ENCODE measurements around the gene HSD17B2. TPM values are rescaled to one million over a fixed set of nuclear protein-coding genes. Genes with fewer than 3 reads are reported as not detected.

Gene HSD17B2
- total and polyA plus RNA-seq, 2 donors, result 31.6 to 83.2 TPM

DNA sequence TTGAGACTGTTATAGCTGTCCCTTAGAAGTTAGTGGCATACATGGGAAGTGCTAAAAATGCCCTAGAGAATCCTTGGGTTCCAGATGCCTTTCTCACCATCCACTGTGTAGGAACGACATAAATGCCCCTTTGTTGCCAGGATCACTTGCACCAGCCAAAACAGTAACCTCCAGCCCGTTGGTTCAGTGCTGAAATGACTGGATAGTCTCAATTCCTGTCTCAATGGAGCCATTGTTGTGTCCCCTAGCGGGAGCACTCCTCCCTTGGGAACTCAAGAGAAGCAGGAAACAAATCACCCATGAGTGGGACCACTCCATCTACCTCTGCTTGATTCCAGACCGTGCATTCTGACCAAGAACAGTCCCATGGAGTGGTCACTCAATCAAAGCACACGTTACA is 111.9 kb downstream of the HSD17B2 start:
- peaks cover 1% of the 10 kb centered on the region for H3K36me3 ChIP-seq (ENCODE audit: insufficient read depth)
- WGBS, result 92% methylated on average over 5 of the region's 5 CpGs
- DNase-seq (ENCODE audit: extremely low spot score), result no peak
- no peaks in the 10 kb centered on the region for H3K4me1 ChIP-seq (ENCODE audit: insufficient read depth)
- H3K27ac ChIP-seq (ENCODE audit: low read depth), result no peak overlapping the region
- H3K4me3 ChIP-seq (ENCODE audit: low read depth, low read length), result no peak overlapping the region

DNA sequence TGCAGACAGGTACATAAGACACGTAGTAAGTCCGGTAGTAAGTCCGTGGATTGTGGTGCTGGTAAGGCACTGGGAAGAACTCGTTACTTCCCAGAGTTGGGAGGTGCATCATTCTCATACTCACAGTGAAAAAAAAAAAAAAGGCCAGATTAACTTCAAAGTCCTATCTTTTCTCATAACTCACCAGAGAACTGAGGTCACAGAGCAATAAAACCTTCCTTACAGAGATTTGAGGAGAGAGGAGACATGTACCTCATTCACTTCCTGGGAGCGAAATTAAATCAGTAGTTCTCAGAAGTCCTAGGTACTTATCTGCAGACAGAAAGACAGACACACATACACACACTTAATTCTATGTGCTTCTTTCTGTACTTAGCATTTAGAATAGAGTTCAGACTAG is 112.5 kb downstream of the HSD17B2 start:
- Histone ChIP-seq H3K27ac (ENCODE audit: low read depth) (no peak overlapping the region), H3K36me3 (ENCODE audit: insufficient read depth) (peaks cover 1% of the 10 kb centered on the region), H3K4me3 (ENCODE audit: low read depth, low read length) (no peak overlapping the region), H3K4me1 (ENCODE audit: insufficient read depth) (no peaks in the 10 kb centered on the region)
- WGBS, result 98% methylated on average over 5 of the region's 5 CpGs
- DNase-seq (ENCODE audit: extremely low spot score), result no peak

Other genes starting within 250 kb of the HSD17B2 start
- 5.3 TPM for gene SDR42E1, start 23.8 kb upstream of the HSD17B2 start, total RNA-seq
- gene SDR42E1, start 23.8 kb upstream of the HSD17B2 start, polyA plus RNA-seq, result 1.3 TPM
- 29.4 TPM for gene MPHOSPH6, start 135.0 kb downstream of the HSD17B2 start, total RNA-seq
- gene MPHOSPH6, start 135.0 kb downstream of the HSD17B2 start, polyA plus RNA-seq, result 20.3 TPM

Data from urinary bladder (tissue), 4 donors.